ENCODE results near the gene MBNL1. TPM values are rescaled to one million over a fixed set of nuclear protein-coding genes. Genes with fewer than 3 reads are reported as not detected.

The MBNL1 gene
- total RNA-seq, 3 donors from 2014 or later, result 314 to 702 (median 353) TPM

- H3K9me3 ChIP-seq, result no peaks in the 10 kb centered on the region
- H3K27ac ChIP-seq, result no peak overlapping the region
- no peaks in the 10 kb centered on the region for H3K36me3 ChIP-seq
- no peaks in the 10 kb centered on the region for H3K27me3 ChIP-seq
- peaks cover 0 to 14% of the 10 kb centered on the region in 2 donors for H3K4me1 ChIP-seq
- intact Hi-C loops (cut with DNase I; ENCODE audit: low total_unique reads), result no loop called here
- no peak for DNase-seq (ENCODE audit: low spot score in 2 of 2)
- no peak overlapping the region for H3K4me3 ChIP-seq
- TF ChIP-seq CTCF (IDR thresholded peaks at IDR 0.05), result no peak
- TF ChIP-seq POLR2A (IDR thresholded peaks at IDR 0.05), result no peak
- TF ChIP-seq POLR2AphosphoS5 (IDR thresholded peaks at IDR 0.05), result no peak
Measured at GRCh38 chr3:152357587-152357986, 88.9 kb downstream of the MBNL1 start.

GRCh38 chr3:152359385-152360248 is 90.9 kb downstream of the MBNL1 start:
- no peak for DNase-seq (ENCODE audit: low spot score in 2 of 2)
- Histone ChIP-seq H3K27me3 (no peaks in the 10 kb centered on the region), H3K27ac (peak overlapping the region; percentile 26 to 65), H3K4me3 (no peak overlapping the region), H3K4me1 (peaks cover 0 to 14% of the 10 kb centered on the region in 2 donors), H3K36me3 (no peaks in the 10 kb centered on the region), H3K9me3 (no peaks in the 10 kb centered on the region)
- intact Hi-C loops (cut with DNase I; ENCODE audit: low total_unique reads), result no loop called here
- TF ChIP-seq POLR2A (IDR thresholded peaks at IDR 0.05) (no peak), POLR2AphosphoS5 (IDR thresholded peaks at IDR 0.05) (no peak), CTCF (IDR thresholded peaks at IDR 0.05) (no peak)

GRCh38 chr3:152360302-152360701 is 91.6 kb downstream of the MBNL1 start:
- TF ChIP-seq POLR2A (IDR thresholded peaks at IDR 0.05) (no peak), POLR2AphosphoS5 (IDR thresholded peaks at IDR 0.05) (no peak), CTCF (IDR thresholded peaks at IDR 0.05) (no peak)
- Histone ChIP-seq H3K27ac (peak overlapping the region in 1 of 2 donors; percentile 26), H3K27me3 (no peaks in the 10 kb centered on the region), H3K9me3 (no peaks in the 10 kb centered on the region), H3K4me1 (peaks cover 0 to 14% of the 10 kb centered on the region in 2 donors), H3K4me3 (no peak overlapping the region), H3K36me3 (no peaks in the 10 kb centered on the region)
- intact Hi-C loops (cut with DNase I; ENCODE audit: low total_unique reads), result no loop called here
- DNase-seq (ENCODE audit: low spot score in 2 of 2), result no peak

- no peak for TF ChIP-seq POLR2AphosphoS5 (IDR thresholded peaks at IDR 0.05)
- no peak for TF ChIP-seq CTCF (IDR thresholded peaks at IDR 0.05)
- TF ChIP-seq POLR2A (IDR thresholded peaks at IDR 0.05), result no peak
- Histone ChIP-seq H3K36me3 (no peaks in the 10 kb centered on the region), H3K27me3 (no peaks in the 10 kb centered on the region), H3K9me3 (no peaks in the 10 kb centered on the region), H3K4me3 (no peak overlapping the region), H3K27ac (no peak overlapping the region), H3K4me1 (peaks cover 0 to 14% of the 10 kb centered on the region in 2 donors)
- intact Hi-C loops (cut with DNase I; ENCODE audit: low total_unique reads), result no loop called here
- no peak for DNase-seq (ENCODE audit: low spot score in 2 of 2)
Measured at GRCh38 chr3:152360966-152361365, 92.2 kb downstream of the MBNL1 start.

GRCh38 chr3:152362086-152362485 is 93.4 kb downstream of the MBNL1 start:
- DNase-seq (ENCODE audit: low spot score in 2 of 2), result no peak
- TF ChIP-seq POLR2A (IDR thresholded peaks at IDR 0.05), result no peak
- TF ChIP-seq POLR2AphosphoS5 (IDR thresholded peaks at IDR 0.05), result no peak
- TF ChIP-seq CTCF (IDR thresholded peaks at IDR 0.05), result no peak
- Histone ChIP-seq H3K36me3 (no peaks in the 10 kb centered on the region), H3K27ac (no peak overlapping the region), H3K4me1 (peaks cover 0 to 14% of the 10 kb centered on the region in 2 donors), H3K27me3 (no peaks in the 10 kb centered on the region), H3K4me3 (no peak overlapping the region), H3K9me3 (no peaks in the 10 kb centered on the region)
- intact Hi-C loops (cut with DNase I; ENCODE audit: low total_unique reads), result no loop called here

All from breast epithelium (tissue), 4 donors.